Left ventricle myocardium inferior (tissue), 1 donor: ENCODE results near the gene DRG2. TPM values are rescaled to one million over a fixed set of nuclear protein-coding genes. Genes with fewer than 3 reads are reported as not detected.

Experiments
- DNase-seq: peaks from one replicate; pipeline ENCODE4 v3.0.0-alpha.2; 2020
- H3K27ac ChIP-seq: fragments of 200-600 bp; replicated peaks from 2 replicates; pipeline ENCODE4 v1.8.0; 2021
- H3K27me3 ChIP-seq: fragments of 200-600 bp; 2 replicates; pipeline ENCODE4 v1.8.0; 2021; ENCODE audit warnings: low read depth
- H3K36me3 ChIP-seq: fragments of 200-600 bp; 2 replicates; pipeline ENCODE4 v1.8.0; 2021
- H3K4me1 ChIP-seq: fragments of 200-600 bp; 2 replicates; pipeline ENCODE4 v1.8.0; 2021
- H3K4me3 ChIP-seq: fragments of 200-600 bp; 2 replicates; pipeline ENCODE4 v1.8.0; 2021; ENCODE audit warnings: mild to moderate bottlenecking, moderate library complexity
- H3K9me3 ChIP-seq: fragments of 200-600 bp; replicated peaks from 2 replicates; pipeline ENCODE4 v1.8.0; 2021
- CTCF ChIP-seq: fragments of 200-600 bp; IDR thresholded peaks from 2 replicates; pipeline ENCODE4 v1.8.0; 2021; ENCODE audit warnings: antibody characterized with exemption, mild to moderate bottlenecking, borderline replicate concordance
- intact Hi-C: fragments of 100-400 bp; cut with micrococcal nuclease; formaldehyde crosslinking; loops from one replicate; pipeline ENCODE4 v1.11.0; 2022
- total RNA-seq: library from RNA; stranded (reverse); fragmentation: NEBNext Ultra II Directional; extraction: Animal tissue kit (Norgen Biotek cat#: 25700); gene quantifications from one replicate; pipeline ENCODE4 v1.2.1, GENCODE V29; 2021
- donor health status: DM: no; HTN: yes; CAD: no; lungs with severe emphysema.

DRG2 gene
- total RNA-seq, 1 donor from 2014 or later: 20.2 TPM

DNA sequence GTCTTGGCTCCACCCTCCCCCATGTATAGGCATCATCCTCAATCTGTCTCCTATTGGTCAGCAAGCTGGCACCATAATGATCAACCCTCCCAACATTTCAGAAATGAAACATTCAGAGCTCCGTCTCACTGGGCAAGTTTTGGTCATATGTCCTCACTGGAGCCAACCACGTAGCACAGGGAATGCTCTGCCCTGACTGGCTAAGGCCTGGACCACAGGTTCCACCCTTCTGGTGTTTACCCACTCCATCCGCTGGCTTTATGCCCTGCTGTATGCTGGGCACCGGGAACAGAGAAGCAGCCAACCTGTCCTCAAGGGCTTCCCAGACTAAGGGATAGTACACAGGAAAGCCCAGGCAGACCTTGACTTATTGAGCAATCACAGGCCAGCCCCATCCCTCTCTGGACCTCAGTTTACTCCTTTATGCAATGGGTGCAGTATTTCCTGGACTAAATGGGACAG is 41.3 kb downstream of the DRG2 start:
- Histone ChIP-seq H3K9me3 (no peaks in the 10 kb centered on the region), H3K4me1 (no peaks in the 10 kb centered on the region), H3K27me3 (no peaks in the 10 kb centered on the region), H3K27ac (no peak overlapping the region), H3K4me3 (no peak overlapping the region), H3K36me3 (no peaks in the 10 kb centered on the region)
- no peak for DNase-seq
- intact Hi-C loops: no loop called here
- no peak for TF ChIP-seq CTCF

- Histone ChIP-seq H3K27me3 (peaks cover 7% of the 10 kb centered on the region), H3K9me3 (no peaks in the 10 kb centered on the region), H3K4me1 (no peaks in the 10 kb centered on the region), H3K4me3 (no peak overlapping the region), H3K27ac (no peak overlapping the region), H3K36me3 (no peaks in the 10 kb centered on the region)
- TF ChIP-seq CTCF: no peak
- intact Hi-C loops: no loop called here
- DNase-seq: no peak
Observed at GRCh38 chr17:18132711-18133110, 45.0 kb downstream of the DRG2 start.

- Histone ChIP-seq H3K27ac (no peak overlapping the region), H3K36me3 (no peaks in the 10 kb centered on the region), H3K9me3 (no peaks in the 10 kb centered on the region), H3K27me3 (peaks cover 7% of the 10 kb centered on the region), H3K4me3 (no peak overlapping the region), H3K4me1 (peaks cover 5% of the 10 kb centered on the region)
- TF ChIP-seq CTCF: no peak
- intact Hi-C loops: no loop called here
- DNase-seq: no peak
Observed at GRCh38 chr17:18136357-18136756, 48.6 kb downstream of the DRG2 start.

- no peak for DNase-seq
- peaks cover 7% of the 10 kb centered on the region for H3K27me3 ChIP-seq
- no peak for TF ChIP-seq CTCF
Observed at GRCh38 chr17:18138065-18138749, 50.5 kb downstream of the DRG2 start.

GRCh38 chr17:18139092-18139491 is 51.3 kb downstream of the DRG2 start:
- H3K9me3 ChIP-seq: no peaks in the 10 kb centered on the region
- TF ChIP-seq CTCF: no peak
- H3K4me1 ChIP-seq: peaks cover 5% of the 10 kb centered on the region
- H3K27me3 ChIP-seq: peaks cover 7% of the 10 kb centered on the region
- no peak overlapping the region for H3K27ac ChIP-seq
- no peak for DNase-seq
- H3K4me3 ChIP-seq: no peak overlapping the region
- intact Hi-C loops: no loop called here
- no peaks in the 10 kb centered on the region for H3K36me3 ChIP-seq

More at GRCh38 chr17:18138065-18138749, 50.5 kb downstream of the DRG2 start:
- intact Hi-C loops: no loop called here
- peaks cover 5% of the 10 kb centered on the region for H3K4me1 ChIP-seq
- no peaks in the 10 kb centered on the region for H3K36me3 ChIP-seq
- H3K9me3 ChIP-seq: no peaks in the 10 kb centered on the region
- H3K4me3 ChIP-seq: no peak overlapping the region
- no peak overlapping the region for H3K27ac ChIP-seq
